Upper lobe of left lung (tissue), 4 donors: ENCODE data around the gene IKBKG.

Experiments used
- EP300 ChIP-seq, 4 donors: sonication (generic); formaldehyde crosslinking; IDR thresholded peaks; one replicate each; pipeline ENCODE4 v1.5.1; 2017; ENCODE audit warnings: antibody characterized with exemption in 4 of 4, control low read depth in 2 of 4
- POLR2A ChIP-seq, 4 donors: fragments of 450-650 bp; IDR thresholded peaks; one replicate each; pipeline ENCODE4 v1.5.1; 2016 to 2017; ENCODE audit warnings: antibody characterized with exemption in 4 of 4, mild to moderate bottlenecking in 2 of 4
- TF ChIP-seq, protein P1 (sequence below), 6 experiments: fragments of 450-650 bp in 4 of 6; fragments of 200-600 bp in 2 of 6; sonication (generic) in 2 of 6; IDR thresholded peaks; one replicate each; pipeline ENCODE4 v1.5.1; 2016 to 2019; ENCODE audit warnings: antibody characterized with exemption in 6 of 6

DNA sequence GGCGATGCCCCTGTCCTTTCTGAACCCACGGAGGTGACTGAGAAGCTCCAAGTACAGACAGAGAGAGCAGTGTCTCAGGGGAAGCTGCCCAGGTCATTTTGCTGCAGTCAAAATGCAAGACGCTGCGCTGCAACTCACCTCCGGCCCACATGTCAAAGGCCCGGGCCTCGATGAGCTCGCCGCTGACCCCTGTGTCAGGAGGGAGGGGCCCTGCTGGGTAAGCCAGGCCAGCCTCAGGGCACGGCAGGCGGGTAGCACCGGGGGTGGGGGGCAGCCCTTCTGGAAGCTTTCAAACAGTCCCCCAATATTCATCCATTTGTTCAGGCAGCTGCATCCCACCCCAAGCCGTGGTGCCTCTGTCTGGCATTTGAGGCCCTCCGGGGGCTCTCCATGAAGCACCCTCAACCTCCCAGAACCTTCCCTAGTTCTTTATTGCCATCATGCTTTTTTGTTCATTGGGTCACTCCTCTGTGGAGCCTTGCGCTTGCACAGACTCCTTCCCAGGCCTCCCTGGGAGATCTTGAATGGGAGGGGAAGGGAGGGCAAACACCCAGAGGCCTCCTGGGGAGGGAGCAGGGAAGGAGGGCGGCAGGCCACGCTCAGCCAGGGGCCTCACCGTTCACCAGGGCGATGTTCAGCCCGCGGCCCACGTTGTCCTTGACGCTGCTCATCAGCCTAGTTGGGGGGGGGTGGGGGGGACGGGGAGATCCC is 39.6 kb upstream of the IKBKG start:
- TF ChIP-seq, protein P1, sequence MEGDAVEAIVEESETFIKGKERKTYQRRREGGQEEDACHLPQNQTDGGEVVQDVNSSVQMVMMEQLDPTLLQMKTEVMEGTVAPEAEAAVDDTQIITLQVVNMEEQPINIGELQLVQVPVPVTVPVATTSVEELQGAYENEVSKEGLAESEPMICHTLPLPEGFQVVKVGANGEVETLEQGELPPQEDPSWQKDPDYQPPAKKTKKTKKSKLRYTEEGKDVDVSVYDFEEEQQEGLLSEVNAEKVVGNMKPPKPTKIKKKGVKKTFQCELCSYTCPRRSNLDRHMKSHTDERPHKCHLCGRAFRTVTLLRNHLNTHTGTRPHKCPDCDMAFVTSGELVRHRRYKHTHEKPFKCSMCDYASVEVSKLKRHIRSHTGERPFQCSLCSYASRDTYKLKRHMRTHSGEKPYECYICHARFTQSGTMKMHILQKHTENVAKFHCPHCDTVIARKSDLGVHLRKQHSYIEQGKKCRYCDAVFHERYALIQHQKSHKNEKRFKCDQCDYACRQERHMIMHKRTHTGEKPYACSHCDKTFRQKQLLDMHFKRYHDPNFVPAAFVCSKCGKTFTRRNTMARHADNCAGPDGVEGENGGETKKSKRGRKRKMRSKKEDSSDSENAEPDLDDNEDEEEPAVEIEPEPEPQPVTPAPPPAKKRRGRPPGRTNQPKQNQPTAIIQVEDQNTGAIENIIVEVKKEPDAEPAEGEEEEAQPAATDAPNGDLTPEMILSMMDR (IDR thresholded peaks at IDR 0.05): no peak
- TF ChIP-seq POLR2A (IDR thresholded peaks at IDR 0.05) (no peak), EP300 (IDR thresholded peaks at IDR 0.05) (no peak)
